ENCODE data around the gene TRIM40.

The TRIM40 gene

DNA sequence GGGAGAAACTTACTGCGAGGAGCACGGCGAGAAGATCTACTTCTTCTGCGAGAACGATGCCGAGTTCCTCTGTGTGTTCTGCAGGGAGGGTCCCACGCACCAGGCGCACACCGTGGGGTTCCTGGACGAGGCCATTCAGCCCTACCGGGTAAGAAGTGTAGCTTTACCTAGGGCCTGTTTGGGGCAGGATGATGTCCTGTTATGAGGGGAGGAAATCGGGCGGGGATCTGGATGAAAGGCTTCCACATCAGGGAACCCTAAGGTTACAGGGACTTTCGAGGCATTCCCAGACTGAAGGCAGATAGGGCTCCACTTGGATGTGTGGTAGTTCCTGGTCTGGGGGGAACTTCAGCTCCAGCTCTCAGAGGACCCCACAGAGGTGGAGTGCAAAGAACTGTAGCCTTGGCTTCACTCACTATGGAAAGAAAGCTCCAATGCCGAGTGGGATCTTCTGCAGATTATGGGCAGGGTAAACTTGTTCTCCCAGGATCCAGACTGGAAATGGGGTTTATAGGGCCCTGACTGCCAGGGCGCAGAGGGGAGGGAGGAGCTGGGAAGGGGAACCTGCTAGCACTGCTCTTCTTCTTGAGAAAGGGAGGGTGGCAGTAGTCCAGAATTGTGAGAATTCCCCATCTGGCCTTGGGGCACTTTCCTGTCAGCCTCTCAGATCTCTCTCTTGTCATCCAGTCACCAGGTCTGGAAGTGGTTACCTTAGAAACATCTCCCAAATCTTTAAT, 28.1 kb downstream of the TRIM40 start:
- TF ChIP-seq SIN3A (IDR thresholded peaks at IDR 0.05; ENCODE audit: borderline replicate concordance, insufficient read depth, low read length) (no peak), TAF1 (IDR thresholded peaks at IDR 0.05; ENCODE audit: borderline replicate concordance, insufficient read depth, low read length) (no peak), FOXP2 (optimal IDR thresholded peaks at IDR 0.05; ENCODE audit: borderline replicate concordance, extremely low read depth, extremely low read length, insufficient read depth) (no peak), POLR2AphosphoS5 (IDR thresholded peaks at IDR 0.05; ENCODE audit: low read depth, low read length) (no peak)
- TF ChIP-seq, protein P1, sequence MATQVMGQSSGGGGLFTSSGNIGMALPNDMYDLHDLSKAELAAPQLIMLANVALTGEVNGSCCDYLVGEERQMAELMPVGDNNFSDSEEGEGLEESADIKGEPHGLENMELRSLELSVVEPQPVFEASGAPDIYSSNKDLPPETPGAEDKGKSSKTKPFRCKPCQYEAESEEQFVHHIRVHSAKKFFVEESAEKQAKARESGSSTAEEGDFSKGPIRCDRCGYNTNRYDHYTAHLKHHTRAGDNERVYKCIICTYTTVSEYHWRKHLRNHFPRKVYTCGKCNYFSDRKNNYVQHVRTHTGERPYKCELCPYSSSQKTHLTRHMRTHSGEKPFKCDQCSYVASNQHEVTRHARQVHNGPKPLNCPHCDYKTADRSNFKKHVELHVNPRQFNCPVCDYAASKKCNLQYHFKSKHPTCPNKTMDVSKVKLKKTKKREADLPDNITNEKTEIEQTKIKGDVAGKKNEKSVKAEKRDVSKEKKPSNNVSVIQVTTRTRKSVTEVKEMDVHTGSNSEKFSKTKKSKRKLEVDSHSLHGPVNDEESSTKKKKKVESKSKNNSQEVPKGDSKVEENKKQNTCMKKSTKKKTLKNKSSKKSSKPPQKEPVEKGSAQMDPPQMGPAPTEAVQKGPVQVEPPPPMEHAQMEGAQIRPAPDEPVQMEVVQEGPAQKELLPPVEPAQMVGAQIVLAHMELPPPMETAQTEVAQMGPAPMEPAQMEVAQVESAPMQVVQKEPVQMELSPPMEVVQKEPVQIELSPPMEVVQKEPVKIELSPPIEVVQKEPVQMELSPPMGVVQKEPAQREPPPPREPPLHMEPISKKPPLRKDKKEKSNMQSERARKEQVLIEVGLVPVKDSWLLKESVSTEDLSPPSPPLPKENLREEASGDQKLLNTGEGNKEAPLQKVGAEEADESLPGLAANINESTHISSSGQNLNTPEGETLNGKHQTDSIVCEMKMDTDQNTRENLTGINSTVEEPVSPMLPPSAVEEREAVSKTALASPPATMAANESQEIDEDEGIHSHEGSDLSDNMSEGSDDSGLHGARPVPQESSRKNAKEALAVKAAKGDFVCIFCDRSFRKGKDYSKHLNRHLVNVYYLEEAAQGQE (IDR thresholded peaks at IDR 0.05; ENCODE audit: insufficient read depth in 1 of 2, low read depth in 2 of 2, low read length in 2 of 2): no peak

- no peak for TF ChIP-seq POLR2AphosphoS5 (IDR thresholded peaks at IDR 0.05; ENCODE audit: low read depth, low read length)
- TF ChIP-seq, protein P1 (IDR thresholded peaks at IDR 0.05; ENCODE audit: insufficient read depth in 1 of 2, low read depth in 2 of 2, low read length in 2 of 2): no peak
- TF ChIP-seq TAF1 (IDR thresholded peaks at IDR 0.05; ENCODE audit: borderline replicate concordance, insufficient read depth, low read length): no peak
- no peak for TF ChIP-seq SIN3A (IDR thresholded peaks at IDR 0.05; ENCODE audit: borderline replicate concordance, insufficient read depth, low read length)
- TF ChIP-seq FOXP2 (optimal IDR thresholded peaks at IDR 0.05; ENCODE audit: borderline replicate concordance, extremely low read depth, extremely low read length, insufficient read depth): no peak
Measured at GRCh38 chr6:30164714-30165113, 28.8 kb downstream of the TRIM40 start.

DNA sequence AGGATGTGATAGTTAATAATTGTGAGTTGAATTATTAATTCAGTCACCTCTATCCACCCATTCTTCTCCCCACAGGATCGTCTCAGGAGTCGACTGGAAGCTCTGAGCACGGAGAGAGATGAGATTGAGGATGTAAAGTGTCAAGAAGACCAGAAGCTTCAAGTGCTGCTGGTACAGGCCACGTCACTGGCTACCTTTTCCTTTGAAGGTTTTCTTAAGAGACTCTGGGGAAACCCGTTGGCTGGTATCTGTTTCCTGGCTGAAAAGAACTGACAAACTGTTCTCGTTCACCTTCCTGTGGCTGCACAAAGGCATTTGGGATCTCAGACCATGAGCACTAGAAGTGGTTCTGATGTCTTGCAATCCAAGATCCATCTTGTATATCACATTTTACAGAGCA, 31.2 kb downstream of the TRIM40 start:
- no peak for TF ChIP-seq FOXP2 (optimal IDR thresholded peaks at IDR 0.05; ENCODE audit: borderline replicate concordance, extremely low read depth, extremely low read length, insufficient read depth)
- TF ChIP-seq POLR2AphosphoS5 (IDR thresholded peaks at IDR 0.05; ENCODE audit: low read depth, low read length): no peak
- TF ChIP-seq, protein P1 (IDR thresholded peaks at IDR 0.05; ENCODE audit: insufficient read depth in 1 of 2, low read depth in 2 of 2, low read length in 2 of 2): no peak
- TF ChIP-seq SIN3A (IDR thresholded peaks at IDR 0.05; ENCODE audit: borderline replicate concordance, insufficient read depth, low read length): no peak
- no peak for TF ChIP-seq TAF1 (IDR thresholded peaks at IDR 0.05; ENCODE audit: borderline replicate concordance, insufficient read depth, low read length)

DNA sequence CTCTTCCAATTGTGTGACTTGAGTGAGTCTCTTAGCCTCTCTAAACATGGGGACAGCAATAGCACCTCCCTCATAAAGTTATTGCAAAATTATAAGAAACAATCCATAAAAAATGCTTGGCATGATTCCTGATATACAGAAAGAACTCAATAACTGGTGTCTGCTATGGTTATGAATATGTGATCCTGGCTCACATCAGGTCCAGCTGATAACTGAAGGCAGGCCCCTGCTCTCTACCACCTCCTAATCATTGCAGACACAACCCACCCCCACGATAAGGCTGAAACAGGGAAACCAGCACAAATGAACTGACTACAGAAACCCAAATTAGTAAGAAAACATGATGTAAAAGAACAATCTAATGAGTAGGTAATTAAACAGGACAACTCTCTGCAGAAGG, 32.8 kb downstream of the TRIM40 start:
- TF ChIP-seq SIN3A (IDR thresholded peaks at IDR 0.05; ENCODE audit: borderline replicate concordance, insufficient read depth, low read length) (no peak), POLR2AphosphoS5 (IDR thresholded peaks at IDR 0.05; ENCODE audit: low read depth, low read length) (no peak), FOXP2 (optimal IDR thresholded peaks at IDR 0.05; ENCODE audit: borderline replicate concordance, extremely low read depth, extremely low read length, insufficient read depth) (no peak), TAF1 (IDR thresholded peaks at IDR 0.05; ENCODE audit: borderline replicate concordance, insufficient read depth, low read length) (no peak)
- TF ChIP-seq, protein P1 (IDR thresholded peaks at IDR 0.05; ENCODE audit: insufficient read depth in 1 of 2, low read depth in 2 of 2, low read length in 2 of 2): no peak

Measured in PFSK-1 (cell line).